GM21825 (cell line): Measurements from ENCODE around the gene ZNF778.

Experiments
- ATAC-seq: cut with Tn5 transposase; IDR thresholded peaks from one replicate; pipeline ENCODE4 v1.9.1; 2021; ENCODE audit warnings: mild to moderate bottlenecking, moderate library complexity; ENCODE audit not compliant: unreplicated experiment

ZNF778 gene

DNA sequence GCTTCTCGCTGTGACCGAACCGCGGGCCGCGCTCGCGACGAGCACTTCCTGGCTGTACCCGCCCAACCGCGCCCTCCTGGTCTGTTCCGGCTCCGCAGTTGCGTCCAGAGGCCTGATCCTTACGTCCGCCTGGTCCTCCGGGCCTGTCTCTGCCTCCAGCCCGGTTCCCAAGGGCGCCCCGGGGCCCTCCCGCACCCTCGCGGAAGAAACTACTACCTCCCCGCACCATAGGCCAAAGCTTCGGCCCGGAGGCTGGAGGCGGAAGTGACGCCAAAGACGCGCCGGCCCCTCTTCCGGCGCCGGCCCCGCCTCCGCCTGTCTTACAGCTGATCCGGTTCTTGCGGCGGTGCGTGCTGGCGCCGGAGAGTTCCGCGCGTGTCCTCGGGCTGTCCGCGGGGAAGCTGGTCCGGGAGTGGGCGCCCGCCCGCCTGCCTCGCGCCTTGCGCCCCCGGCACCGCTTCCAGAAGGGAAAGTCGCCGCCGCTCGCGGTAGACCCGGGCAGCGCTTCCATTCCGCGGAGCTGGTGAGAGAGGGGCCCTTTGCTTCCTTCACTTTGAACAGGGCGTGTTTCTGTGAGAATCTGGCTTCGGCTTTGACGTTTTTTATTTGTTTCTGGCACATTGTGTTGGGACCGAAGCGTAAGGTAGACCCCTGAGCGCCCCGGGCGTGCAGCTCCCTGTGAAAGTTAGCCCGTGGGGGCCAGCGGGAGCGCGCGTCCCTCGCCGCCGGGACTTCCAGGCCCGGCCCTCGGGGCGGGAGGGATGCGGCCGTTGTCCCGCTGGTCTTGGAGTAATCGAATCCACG is at the start of gene ZNF778:
Gene ZNF778 (plus strand): TSS at position 316 of the 804 bp plus-strand sequence. CDS start 3,425 bp downstream, outside the sequence.
- peak; percentile 62 for ATAC-seq

DNA sequence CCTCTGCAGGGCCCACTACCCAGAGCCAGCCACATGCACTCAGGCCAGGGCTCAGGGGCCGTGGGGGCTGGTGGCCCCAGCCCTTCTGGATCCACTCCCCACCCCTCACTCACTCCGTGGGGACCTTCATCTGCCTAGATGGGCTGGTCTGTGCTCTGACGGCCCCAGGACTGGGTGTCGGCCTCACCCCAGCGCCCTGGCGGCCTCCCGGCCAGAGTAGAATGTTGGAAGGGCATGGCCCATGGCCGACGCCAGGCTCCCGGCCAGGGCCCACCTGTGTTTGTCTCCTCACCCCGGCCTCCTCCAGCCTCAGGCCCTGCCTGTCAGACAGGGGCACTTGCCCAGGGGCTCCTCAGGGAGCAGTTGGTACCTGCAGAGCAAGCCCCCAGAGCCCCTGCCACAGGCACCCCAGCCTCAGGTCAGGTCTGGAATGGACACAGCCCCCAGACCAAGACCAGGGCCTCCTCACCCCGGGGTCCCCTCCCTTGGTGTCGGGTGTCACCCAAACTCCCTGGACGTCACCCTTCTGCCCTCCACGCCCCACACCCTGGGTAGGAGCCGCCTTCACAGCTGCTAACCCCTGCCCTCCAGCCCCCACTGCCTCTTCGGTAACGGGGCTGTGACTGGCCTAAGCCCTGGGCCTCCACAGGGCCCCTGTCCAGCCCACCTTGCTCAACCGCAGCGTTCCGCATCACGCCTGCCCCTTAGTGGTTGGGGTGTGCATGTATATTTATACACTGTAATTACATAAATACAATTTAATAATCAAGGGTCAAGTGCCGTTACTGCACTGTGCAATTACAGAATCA is 48.9 kb upstream of the ZNF778 start:
- ATAC-seq, result no peak

DNA sequence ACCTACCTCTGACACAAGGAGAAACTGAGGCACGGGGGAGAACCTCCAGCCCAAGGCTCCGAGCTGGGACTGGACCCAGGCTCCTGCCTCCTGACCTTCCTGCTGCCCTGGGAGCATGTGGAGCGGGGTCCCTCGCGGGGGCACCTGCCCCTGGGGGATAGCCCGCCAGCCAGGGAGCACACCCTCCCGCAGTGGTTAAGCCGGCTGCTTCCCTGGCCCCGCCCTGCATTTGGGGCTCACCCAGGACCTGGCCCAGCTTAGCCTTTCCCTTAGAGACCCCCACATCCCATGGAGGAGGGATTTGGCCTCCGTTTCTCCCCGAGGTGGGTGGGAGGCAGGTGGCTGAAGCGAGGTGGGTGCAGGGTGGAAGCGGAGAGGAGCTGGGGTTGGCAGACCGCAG is 47.7 kb upstream of the ZNF778 start:
- no peak for ATAC-seq

- ATAC-seq, result no peak
Measured at GRCh38 chr16:89170346-89171215, 46.9 kb upstream of the ZNF778 start.

DNA sequence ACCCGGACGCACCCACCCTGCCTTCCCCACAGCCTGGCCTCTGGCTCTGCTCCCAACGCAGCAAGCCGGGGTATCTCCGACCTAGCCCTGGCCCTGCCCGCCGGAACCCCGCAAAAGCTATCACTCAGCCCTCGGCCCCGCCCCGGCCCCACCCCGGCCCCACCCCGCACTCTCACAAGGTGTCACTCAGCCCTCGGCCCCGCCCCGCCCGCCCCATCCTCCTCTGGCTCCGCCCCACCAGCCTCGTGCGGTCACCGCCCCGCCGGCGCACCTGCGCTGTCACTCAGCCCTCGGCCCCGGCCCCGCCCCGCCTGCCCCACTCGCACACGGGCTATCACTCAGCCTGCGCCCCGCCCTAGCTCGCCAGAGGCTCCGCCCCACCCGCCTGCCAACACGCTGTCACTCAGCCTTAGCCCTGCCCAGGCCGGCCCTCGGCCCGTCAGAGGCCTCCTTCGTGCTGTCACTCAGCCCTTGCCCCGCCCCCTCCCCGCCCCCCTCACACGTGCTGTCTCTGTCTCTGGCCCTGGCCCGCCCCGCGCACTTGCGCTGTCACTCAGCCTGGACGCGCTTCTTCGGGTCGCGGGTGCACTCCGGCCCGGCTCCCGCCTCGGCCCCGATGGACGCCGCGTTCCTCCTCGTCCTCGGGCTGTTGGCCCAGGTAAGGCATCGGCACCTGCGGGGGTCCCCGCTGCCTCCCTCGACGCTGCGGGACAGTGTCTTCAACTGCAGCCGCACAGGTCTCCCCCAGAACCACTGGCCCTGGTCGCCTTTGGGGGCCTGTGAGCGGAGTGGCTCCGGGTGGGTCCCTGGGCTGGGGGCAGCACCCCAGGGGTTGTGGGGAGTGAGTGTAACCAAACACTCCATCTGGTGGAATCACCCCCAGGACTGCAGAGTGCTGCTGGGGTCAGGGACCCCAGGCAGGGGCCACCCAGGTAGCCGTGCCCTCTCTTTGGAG is 46.0 kb upstream of the ZNF778 start, which contains the start of gene CDH15:
Gene CDH15 (plus strand): TSS at position 533 of the 955 bp plus-strand sequence. CDS start 84 bp downstream, at position 617.
- peak; percentile 78 for ATAC-seq

- ATAC-seq, result no peak
Measured at GRCh38 chr16:89172171-89172527, 45.4 kb upstream of the ZNF778 start.

DNA sequence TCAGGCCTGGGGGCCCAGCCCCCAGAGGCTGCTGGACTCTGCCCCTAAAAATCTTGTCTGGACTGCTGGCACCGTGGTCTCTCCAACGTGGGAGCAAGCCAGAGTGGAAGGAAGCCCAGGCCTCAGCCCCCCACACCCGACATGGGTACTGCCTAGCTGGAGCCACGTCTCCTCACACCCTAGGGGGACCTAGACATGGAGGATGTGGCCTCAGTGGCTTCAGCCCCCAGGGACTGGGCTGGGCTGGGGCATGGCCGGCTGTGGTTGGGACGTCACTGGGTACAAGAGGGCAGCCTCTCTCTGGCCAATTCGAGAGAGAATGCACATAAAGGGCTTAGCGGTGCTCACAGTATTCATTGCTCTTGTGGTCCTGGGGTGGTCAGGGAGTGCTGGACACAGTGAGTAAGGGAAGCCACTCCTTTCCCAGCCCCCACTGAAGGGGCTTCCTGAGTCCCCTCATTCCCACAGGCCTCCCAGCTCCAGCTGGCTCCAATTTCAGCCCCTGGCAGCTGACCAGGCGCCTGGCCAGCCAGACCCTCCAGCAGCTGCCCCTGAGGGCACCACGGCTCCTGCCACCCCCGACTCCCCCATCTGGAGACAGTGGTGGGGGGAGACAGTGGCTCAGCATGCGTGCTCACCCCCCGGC is 44.9 kb upstream of the ZNF778 start:
- no peak for ATAC-seq

- ATAC-seq, result no peak
Measured at GRCh38 chr16:89173174-89173921, 44.2 kb upstream of the ZNF778 start.

- ATAC-seq, result no peak
Measured at GRCh38 chr16:89174055-89174827, 43.3 kb upstream of the ZNF778 start.

GRCh38 chr16:89174877-89175276 is 42.6 kb upstream of the ZNF778 start:
- no peak for ATAC-seq

DNA sequence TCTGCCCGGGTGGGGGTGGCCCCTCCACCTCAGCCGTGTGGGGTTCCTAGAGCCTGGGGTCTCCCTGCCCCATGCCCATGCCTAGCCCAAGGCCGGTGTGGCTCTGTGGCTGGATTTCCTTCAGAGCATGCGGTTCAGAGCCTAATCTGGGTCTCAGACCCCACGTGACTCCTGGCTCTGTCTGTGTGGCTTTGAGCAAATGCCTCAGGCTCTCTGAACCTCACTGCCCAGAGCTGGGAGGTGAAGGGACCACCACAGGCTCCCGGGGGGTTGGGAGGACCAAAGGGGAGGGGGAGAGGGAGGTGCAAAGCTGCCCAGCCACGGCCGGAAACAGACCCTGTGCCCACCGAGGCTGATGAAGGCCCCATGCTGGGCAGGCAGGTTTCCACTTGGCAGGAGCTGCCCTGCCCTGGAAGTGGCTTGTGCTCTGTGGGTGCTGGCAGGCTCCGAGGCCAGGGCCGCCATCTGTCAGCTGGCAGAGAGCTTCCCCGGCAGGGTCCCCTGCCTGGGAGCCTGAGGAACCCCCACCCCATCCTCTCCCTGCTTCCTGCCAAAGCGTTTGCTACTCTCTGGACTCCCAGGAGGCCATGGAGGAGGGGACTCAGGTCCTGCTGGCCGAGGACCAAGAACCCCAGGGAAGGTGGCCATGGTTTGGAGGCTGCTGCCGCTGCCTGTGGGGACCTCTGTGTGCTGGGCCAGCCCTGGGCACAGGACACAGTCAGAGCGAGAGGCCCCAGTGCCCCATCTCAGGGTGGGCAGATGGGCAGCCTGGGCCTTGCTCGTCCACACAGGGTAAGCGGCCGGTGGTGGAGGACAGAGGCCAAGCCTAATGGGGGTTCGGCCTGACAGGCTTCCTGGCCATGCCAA is 42.0 kb upstream of the ZNF778 start:
- ATAC-seq, result no peak

DNA sequence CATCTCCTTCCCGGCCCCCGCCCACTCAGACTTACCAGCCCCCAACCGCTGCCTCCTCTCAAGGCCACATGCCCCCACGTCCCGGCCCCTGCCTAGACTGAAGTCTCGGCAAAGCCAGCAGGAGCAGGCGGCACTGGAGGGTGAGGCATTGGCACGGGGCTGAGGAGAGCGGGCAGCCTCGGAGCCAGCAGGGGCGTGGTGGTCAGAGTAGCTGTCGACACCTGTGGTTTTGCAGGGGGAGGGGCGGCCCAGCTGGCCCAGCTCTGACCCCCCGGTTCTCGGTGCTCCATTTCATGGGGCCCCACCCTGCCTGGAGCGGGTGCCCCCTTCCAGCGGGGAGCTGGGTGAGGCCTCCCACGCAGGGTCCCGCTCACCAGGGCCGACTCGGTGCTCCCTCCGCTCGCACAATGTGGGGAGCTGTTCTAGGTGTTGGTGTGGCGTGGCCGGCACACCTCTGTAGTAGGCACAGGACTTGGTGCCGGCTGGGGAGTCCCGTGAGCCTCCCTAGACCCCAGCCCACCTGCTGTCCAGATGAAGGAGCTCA is 41.3 kb upstream of the ZNF778 start:
- ATAC-seq, result no peak

- ATAC-seq, result no peak
Measured at GRCh38 chr16:89176717-89177116, 40.8 kb upstream of the ZNF778 start.

GRCh38 chr16:89177501-89177900 is 40.0 kb upstream of the ZNF778 start:
- no peak for ATAC-seq

DNA sequence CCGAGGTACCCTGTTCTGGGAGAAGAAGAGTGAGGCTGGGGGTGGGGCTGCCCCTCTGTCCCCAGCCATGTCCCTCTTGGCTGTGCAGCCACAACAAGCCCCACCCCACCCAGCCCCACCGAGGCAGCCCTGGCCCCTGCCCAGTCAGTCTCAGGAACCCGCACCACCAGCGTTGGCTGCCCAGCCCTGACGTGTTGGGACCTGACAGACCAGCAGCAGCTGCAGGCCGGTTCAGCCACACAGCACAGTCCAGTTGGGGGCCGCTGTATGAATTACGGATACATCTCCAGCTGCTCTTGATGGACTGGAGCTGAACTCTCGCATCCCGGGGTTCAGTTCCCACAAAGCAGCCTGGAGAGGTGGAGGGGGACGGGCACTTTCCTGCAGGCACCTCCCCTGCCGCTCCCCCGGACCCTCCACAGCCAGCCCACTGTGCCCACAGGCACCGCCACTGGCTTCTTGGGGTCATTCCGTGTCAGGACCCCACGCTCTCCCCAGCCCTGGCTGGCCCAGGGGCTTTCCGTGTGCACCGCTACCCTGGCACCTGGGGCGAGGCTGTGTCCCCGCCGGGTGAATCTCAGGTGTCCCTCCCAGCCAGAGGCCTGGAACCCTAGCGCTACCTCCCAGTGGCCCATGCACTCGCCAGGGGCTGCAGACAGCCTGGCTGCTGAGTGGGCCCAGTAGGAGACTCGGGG is 38.9 kb upstream of the ZNF778 start:
- ATAC-seq, result no peak

DNA sequence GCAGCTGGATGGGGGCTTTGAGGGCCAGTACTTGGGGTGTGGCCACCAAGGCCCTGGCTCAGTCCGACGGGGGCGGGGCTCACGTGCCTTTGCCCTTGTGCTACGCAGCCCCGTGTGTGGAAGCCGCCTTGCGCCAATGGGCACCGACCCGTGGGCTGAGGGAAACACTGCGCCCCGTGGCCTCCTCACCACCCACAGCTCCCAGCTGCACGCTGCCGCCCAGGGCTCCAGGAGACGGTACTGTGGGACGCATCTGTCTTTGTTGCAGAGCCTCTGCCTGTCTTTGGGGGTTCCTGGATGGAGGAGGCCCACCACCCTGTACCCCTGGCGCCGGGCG is 38.4 kb upstream of the ZNF778 start:
- ATAC-seq, result no peak
